HepG2 (cell line): Measurements from ENCODE around the gene RABGEF1.

Experiments used
- CHD4 ChIP-seq: fragments of 200-600 bp; sonication (generic); IDR thresholded peaks from 2 replicates; pipeline ENCODE4 v1.7.0; 2017; ENCODE audit warnings: mild to moderate bottlenecking, low read length, borderline replicate concordance
- FIP1L1 ChIP-seq: fragments of 200-400 bp; formaldehyde crosslinking; IDR thresholded peaks from 2 replicates; pipeline ENCODE4 v1.6.1; 2018; ENCODE audit warnings: low read depth, mild to moderate bottlenecking, low read length, moderate library complexity, borderline replicate concordance; ENCODE audit not compliant: insufficient read depth
- HCFC1 ChIP-seq: fragments of 150-350 bp; IDR thresholded peaks from 2 replicates; pipeline ENCODE4 v1.6.1; 2014; ENCODE audit warnings: low read depth, low read length
- HOXA5 ChIP-seq: sonication (generic); formaldehyde crosslinking; IDR thresholded peaks from 2 replicates; pipeline ENCODE4 v1.4.0; 2020; ENCODE audit warnings: missing genetic modification reagents
- MED1 ChIP-seq: sonication (generic); formaldehyde crosslinking; IDR thresholded peaks from 2 replicates; pipeline ENCODE4 v1.4.0; 2020; ENCODE audit warnings: missing genetic modification reagents
- MIXL1 ChIP-seq: IDR thresholded peaks from 2 replicates; pipeline ENCODE4 v1.6.1; 2016
- NFYB ChIP-seq: sonication (generic); formaldehyde crosslinking; IDR thresholded peaks from 2 replicates; pipeline ENCODE4 v1.4.0; 2020; ENCODE audit warnings: missing genetic modification reagents
- REST ChIP-seq, 2 experiments: IDR thresholded peaks; 2 replicates each; pipeline ENCODE4 v1.6.1; 2011 to 2012; ENCODE audit warnings: low read length in 2 of 2, borderline replicate concordance in 1 of 2, low read depth in 1 of 2, mild to moderate bottlenecking in 1 of 2, moderate library complexity in 1 of 2
- YEATS4 ChIP-seq: sonication (generic); formaldehyde crosslinking; IDR thresholded peaks from 2 replicates; pipeline ENCODE4 v1.4.0; 2020; ENCODE audit warnings: missing genetic modification reagents, borderline replicate concordance
- ZNF605 ChIP-seq: sonication (generic); formaldehyde crosslinking; IDR thresholded peaks from 2 replicates; pipeline ENCODE4 v1.8.0; 2022; ENCODE audit warnings: mild to moderate bottlenecking, missing genetic modification reagents

GRCh38 chr7:66747385-66747784, 6.9 kb downstream of the RABGEF1 start:
- TF ChIP-seq ZNF605 (CRISPR knock-in tag) (no peak), HCFC1 (no peak), NFYB (CRISPR knock-in tag) (no peak), HOXA5 (CRISPR knock-in tag) (no peak), MIXL1 (CRISPR knock-in tag) (no peak), FIP1L1 (no peak), YEATS4 (no peak), MED1 (CRISPR knock-in tag) (no peak), REST (IDR thresholded peaks at IDR 0.05; ENCODE audit: borderline replicate concordance in 1 of 2, low read depth in 1 of 2, low read length in 2 of 2) (no peak), CHD4 (no peak)
